Measurements from ENCODE around the gene CLDND2.

CLDND2 gene

GRCh38 chr19:51361239-51361638 is 7.6 kb downstream of the CLDND2 start:
- H3K4me1 ChIP-seq (ENCODE audit: insufficient read depth, low read length) = peaks cover 27% of the 10 kb centered on the region
- H3K36me3 ChIP-seq (ENCODE audit: insufficient read depth, low read length) = peaks cover 4% of the 10 kb centered on the region; the same call in 1 of the 2 replicates
- no peak for ATAC-seq (ENCODE audit: insufficient read depth, low read depth)
- H2AFZ ChIP-seq (ENCODE audit: low read depth, low read length) = no peak overlapping the region
- H3K27me3 ChIP-seq (ENCODE audit: insufficient read depth, low read length, poor library complexity) = no peaks in the 10 kb centered on the region
- no peak for TF ChIP-seq CTCF (IDR thresholded peaks at IDR 0.05; ENCODE audit: borderline replicate concordance, extremely low read depth, low read length, poor library complexity, severe bottlenecking)
- TF ChIP-seq EZH2 (IDR thresholded peaks at IDR 0.05; ENCODE audit: borderline replicate concordance, low read depth, low read length, severe bottlenecking) = no peak
- H3K4me3 ChIP-seq (ENCODE audit: low read depth in 1 of 2, low read length in 2 of 2) = no peak overlapping the region
- H4K20me1 ChIP-seq (ENCODE audit: insufficient read depth, low read length) = peaks cover 17% of the 10 kb centered on the region
- H3K79me2 ChIP-seq (ENCODE audit: insufficient read depth, low read length) = peaks cover 33% of the 10 kb centered on the region
- H3K9me3 ChIP-seq (ENCODE audit: insufficient read depth, low read length, severe bottlenecking) = no peaks in the 10 kb centered on the region
- H3K4me2 ChIP-seq (ENCODE audit: insufficient read depth, low read length) = no peak overlapping the region
- H3K9ac ChIP-seq (ENCODE audit: low read depth, low read length) = no peak overlapping the region
- no peak for DNase-seq
- no peak overlapping the region for H3K27ac ChIP-seq (ENCODE audit: low read length)

GRCh38 chr19:51359294-51359693 is 9.5 kb downstream of the CLDND2 start:
- Histone ChIP-seq H3K36me3 (ENCODE audit: insufficient read depth, low read length) (peaks cover 4% of the 10 kb centered on the region; the same call in 1 of the 2 replicates), H3K4me2 (ENCODE audit: insufficient read depth, low read length) (no peak overlapping the region), H3K9ac (ENCODE audit: low read depth, low read length) (no peak overlapping the region), H3K4me3 (ENCODE audit: low read depth in 1 of 2, low read length in 2 of 2) (no peak overlapping the region), H4K20me1 (ENCODE audit: insufficient read depth, low read length) (peaks cover 18% of the 10 kb centered on the region), H2AFZ (ENCODE audit: low read depth, low read length) (no peak overlapping the region), H3K79me2 (ENCODE audit: insufficient read depth, low read length) (peaks cover 17% of the 10 kb centered on the region), H3K4me1 (ENCODE audit: insufficient read depth, low read length) (peaks cover 20% of the 10 kb centered on the region), H3K9me3 (ENCODE audit: insufficient read depth, low read length, severe bottlenecking) (no peaks in the 10 kb centered on the region), H3K27me3 (ENCODE audit: insufficient read depth, low read length, poor library complexity) (no peaks in the 10 kb centered on the region), H3K27ac (ENCODE audit: low read length) (no peak overlapping the region)
- ATAC-seq (ENCODE audit: insufficient read depth, low read depth) (no peak), DNase-seq (no peak)
- TF ChIP-seq EZH2 (IDR thresholded peaks at IDR 0.05; ENCODE audit: borderline replicate concordance, low read depth, low read length, severe bottlenecking) (no peak), CTCF (IDR thresholded peaks at IDR 0.05; ENCODE audit: borderline replicate concordance, extremely low read depth, low read length, poor library complexity, severe bottlenecking) (no peak)

- no peak overlapping the region for H3K4me3 ChIP-seq (ENCODE audit: low read depth in 1 of 2, low read length in 2 of 2)
- peaks cover 15% of the 10 kb centered on the region for H4K20me1 ChIP-seq (ENCODE audit: insufficient read depth, low read length)
- no peak overlapping the region for H3K9ac ChIP-seq (ENCODE audit: low read depth, low read length)
- no peaks in the 10 kb centered on the region for H3K27me3 ChIP-seq (ENCODE audit: insufficient read depth, low read length, poor library complexity)
- H2AFZ ChIP-seq (ENCODE audit: low read depth, low read length) = no peak overlapping the region
- H3K79me2 ChIP-seq (ENCODE audit: insufficient read depth, low read length) = peaks cover 8% of the 10 kb centered on the region; the same call in 1 of the 2 replicates
- peaks cover 13% of the 10 kb centered on the region for H3K4me1 ChIP-seq (ENCODE audit: insufficient read depth, low read length)
- no peak overlapping the region for H3K27ac ChIP-seq (ENCODE audit: low read length)
- H3K9me3 ChIP-seq (ENCODE audit: insufficient read depth, low read length, severe bottlenecking) = no peaks in the 10 kb centered on the region
- H3K4me2 ChIP-seq (ENCODE audit: insufficient read depth, low read length) = no peak overlapping the region
- peaks cover 6% of the 10 kb centered on the region for H3K36me3 ChIP-seq (ENCODE audit: insufficient read depth, low read length)
- ATAC-seq (ENCODE audit: insufficient read depth, low read depth) (no peak), DNase-seq (no peak)
- TF ChIP-seq EZH2 (IDR thresholded peaks at IDR 0.05; ENCODE audit: borderline replicate concordance, low read depth, low read length, severe bottlenecking) = no peak
- TF ChIP-seq CTCF (IDR thresholded peaks at IDR 0.05; ENCODE audit: borderline replicate concordance, extremely low read depth, low read length, poor library complexity, severe bottlenecking) = no peak
Observed at GRCh38 chr19:51357952-51358351, 10.9 kb downstream of the CLDND2 start.
